Measurements from ENCODE around the gene USP48. TPM values are rescaled to one million over a fixed set of nuclear protein-coding genes. Genes with fewer than 3 reads are reported as not detected.

The USP48 gene
- total and polyA plus RNA-seq, 2 donors = 25.3 to 34.3 TPM

DNA sequence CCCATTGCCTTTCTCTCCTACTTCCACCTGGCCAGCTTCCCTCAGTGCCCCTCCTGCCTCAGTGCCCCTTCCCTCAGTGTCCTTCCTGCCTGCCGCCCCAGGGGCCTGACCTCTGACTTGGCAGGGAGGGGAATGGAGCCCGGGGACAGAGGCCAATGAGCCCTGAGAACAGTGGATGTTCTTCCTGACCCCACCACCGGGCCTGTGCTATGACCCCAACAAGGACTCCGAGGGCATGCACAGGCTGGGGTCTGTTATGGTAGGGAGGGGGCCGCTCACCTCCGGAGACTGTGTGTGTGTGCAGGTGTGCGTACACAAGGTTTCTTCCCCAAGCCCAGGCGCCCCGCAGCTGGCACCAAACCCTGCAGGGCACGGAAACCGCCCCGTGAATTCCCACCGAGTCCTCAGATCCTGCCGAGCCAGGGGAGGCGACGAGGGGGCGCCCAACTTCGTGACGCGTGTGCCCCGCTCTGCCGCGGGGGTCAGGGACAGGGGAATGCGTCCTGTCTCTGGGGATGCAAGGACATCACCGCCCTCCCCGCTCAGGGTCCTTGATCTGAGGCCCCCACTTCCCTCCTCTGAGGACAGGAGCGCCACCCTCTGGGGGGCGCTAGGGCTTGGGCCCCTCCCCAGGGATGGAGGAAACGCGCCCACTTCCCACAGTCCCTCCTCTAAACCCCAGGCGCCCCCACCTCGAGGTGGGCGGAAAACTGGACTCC is 114.6 kb downstream of the USP48 start:
- H3K27me3 ChIP-seq (ENCODE audit: control insufficient read depth in 2 of 2, insufficient read depth in 1 of 2, low read length in 1 of 2) = peaks cover 26 to 84% of the 10 kb centered on the region in 2 donors
- no peak overlapping the region for H3K27ac ChIP-seq (ENCODE audit: low read depth in 1 of 2, low read length in 1 of 2)
- H3K9me3 ChIP-seq (ENCODE audit: control insufficient read depth in 2 of 2, insufficient read depth in 1 of 2, low read length in 1 of 2) = no peaks in the 10 kb centered on the region
- peak in 1 of 9 donors; percentile 18 for DNase-seq (ENCODE audit: low read depth in 6 of 9, low spot score in 9 of 9)
- no peaks in the 10 kb centered on the region for H3K36me3 ChIP-seq (ENCODE audit: control insufficient read depth in 2 of 2, insufficient read depth in 2 of 2, low read length in 1 of 2)
- peaks cover 9 to 19% of the 10 kb centered on the region in 2 donors for H3K4me1 ChIP-seq (ENCODE audit: control insufficient read depth in 2 of 2, insufficient read depth in 2 of 2, low read length in 2 of 2)
- H3K4me3 ChIP-seq (ENCODE audit: low read length in 2 of 2) = peak overlapping the region in 1 of 2 donors; percentile 37
- WGBS = 11% methylated on average over 33 of the region's 33 CpGs

DNA sequence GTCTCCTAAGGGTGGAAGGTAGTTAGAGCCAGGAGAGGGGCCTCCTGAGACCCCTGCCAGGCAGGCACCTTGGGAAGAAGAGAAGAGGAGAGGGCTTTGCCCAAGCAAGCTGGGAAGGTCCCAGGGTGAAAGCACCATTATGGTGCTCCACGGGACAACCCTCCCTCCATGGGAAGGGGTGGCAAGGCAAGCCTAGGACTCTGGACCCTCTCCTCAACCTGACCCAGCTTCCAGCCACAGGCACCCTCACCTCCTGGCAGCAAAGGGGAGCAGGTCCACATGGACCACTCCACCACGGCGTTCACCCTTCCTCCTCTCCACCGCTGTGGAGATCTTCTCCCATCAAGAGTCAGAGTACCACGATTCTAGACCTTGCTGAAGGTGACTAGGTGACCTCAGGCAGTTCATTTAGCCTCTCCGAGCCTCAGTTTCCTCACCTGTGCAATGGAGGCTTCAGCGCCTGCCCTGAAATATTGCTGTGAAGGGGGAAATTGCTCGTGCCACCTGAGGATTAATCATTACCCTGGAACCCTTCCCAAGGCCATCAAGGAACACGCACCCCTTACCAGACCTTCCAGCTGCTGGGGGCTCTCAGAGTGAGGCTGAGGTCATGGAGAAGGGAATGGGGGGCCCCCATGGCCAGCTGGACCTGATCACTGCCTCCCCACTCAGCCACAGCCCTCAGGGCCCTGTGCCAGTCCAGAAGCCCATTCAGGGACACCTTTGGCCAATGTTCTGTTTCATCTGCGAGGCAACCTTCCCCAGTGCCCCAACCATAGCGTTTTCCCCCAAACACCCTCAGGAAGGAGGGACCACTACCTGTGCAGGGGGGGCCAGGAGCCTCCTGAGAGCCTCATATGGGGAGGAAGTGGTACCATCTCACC is 115.4 kb downstream of the USP48 start:
- Histone ChIP-seq H3K27me3 (ENCODE audit: control insufficient read depth in 2 of 2, insufficient read depth in 1 of 2, low read length in 1 of 2) (peaks cover 26 to 91% of the 10 kb centered on the region in 2 donors), H3K36me3 (ENCODE audit: control insufficient read depth in 2 of 2, insufficient read depth in 2 of 2, low read length in 1 of 2) (no peaks in the 10 kb centered on the region), H3K27ac (ENCODE audit: low read depth in 1 of 2, low read length in 1 of 2) (no peak overlapping the region), H3K4me3 (ENCODE audit: low read length in 2 of 2) (no peak overlapping the region), H3K4me1 (ENCODE audit: control insufficient read depth in 2 of 2, insufficient read depth in 2 of 2, low read length in 2 of 2) (peaks cover 9 to 15% of the 10 kb centered on the region in 2 donors), H3K9me3 (ENCODE audit: control insufficient read depth in 2 of 2, insufficient read depth in 1 of 2, low read length in 1 of 2) (no peaks in the 10 kb centered on the region)
- 92% methylated on average over 11 of the region's 11 CpGs for WGBS
- no peak for DNase-seq (ENCODE audit: low read depth in 6 of 9, low spot score in 9 of 9)

DNA sequence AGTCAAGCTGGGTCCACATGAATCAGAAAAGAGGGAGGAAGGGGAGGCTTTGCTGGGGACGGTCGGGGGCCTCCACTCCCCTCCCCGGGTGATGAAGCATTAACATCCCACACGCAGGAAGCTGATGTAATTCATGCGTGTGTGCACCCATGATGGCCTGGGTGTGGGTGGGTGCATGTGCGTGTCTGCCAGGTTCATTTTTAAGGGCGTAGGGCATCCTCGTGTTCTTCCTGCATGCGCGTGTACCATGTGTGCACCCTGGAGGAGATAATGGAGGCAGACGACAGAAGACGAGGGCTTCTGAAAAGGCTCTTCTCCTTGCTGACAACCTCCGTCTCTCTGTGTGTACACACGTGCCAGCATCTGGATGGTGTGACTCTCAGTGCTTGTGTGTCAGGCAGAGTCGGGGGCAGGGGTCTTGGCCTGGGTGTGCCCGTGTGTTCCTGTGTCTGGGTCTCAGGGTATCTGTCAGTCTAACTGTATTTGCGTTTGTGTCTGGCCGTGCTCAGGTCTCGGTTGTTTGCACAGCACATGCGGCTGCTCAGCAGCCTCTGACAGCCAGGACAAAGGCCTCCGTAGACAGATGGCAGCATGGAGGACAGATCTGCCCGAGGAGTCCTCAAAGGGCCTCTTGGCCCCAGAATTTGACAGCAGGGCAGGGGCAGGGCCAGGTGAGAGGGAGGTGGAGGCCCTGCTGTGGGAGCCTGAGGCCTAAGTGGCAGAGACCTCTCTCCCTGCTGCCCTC is 116.2 kb downstream of the USP48 start:
- peaks cover 9 to 15% of the 10 kb centered on the region in 2 donors for H3K4me1 ChIP-seq (ENCODE audit: control insufficient read depth in 2 of 2, insufficient read depth in 2 of 2, low read length in 2 of 2)
- H3K4me3 ChIP-seq (ENCODE audit: low read length in 2 of 2) = no peak overlapping the region
- DNase-seq (ENCODE audit: low read depth in 6 of 9, low spot score in 9 of 9) = no peak
- H3K27ac ChIP-seq (ENCODE audit: low read depth in 1 of 2, low read length in 1 of 2) = no peak overlapping the region
- H3K27me3 ChIP-seq (ENCODE audit: control insufficient read depth in 2 of 2, insufficient read depth in 1 of 2, low read length in 1 of 2) = peaks cover 26 to 91% of the 10 kb centered on the region in 2 donors
- no peaks in the 10 kb centered on the region for H3K36me3 ChIP-seq (ENCODE audit: control insufficient read depth in 2 of 2, insufficient read depth in 2 of 2, low read length in 1 of 2)
- H3K9me3 ChIP-seq (ENCODE audit: control insufficient read depth in 2 of 2, insufficient read depth in 1 of 2, low read length in 1 of 2) = no peaks in the 10 kb centered on the region
- WGBS = 87% methylated on average over 22 of the region's 22 CpGs

DNA sequence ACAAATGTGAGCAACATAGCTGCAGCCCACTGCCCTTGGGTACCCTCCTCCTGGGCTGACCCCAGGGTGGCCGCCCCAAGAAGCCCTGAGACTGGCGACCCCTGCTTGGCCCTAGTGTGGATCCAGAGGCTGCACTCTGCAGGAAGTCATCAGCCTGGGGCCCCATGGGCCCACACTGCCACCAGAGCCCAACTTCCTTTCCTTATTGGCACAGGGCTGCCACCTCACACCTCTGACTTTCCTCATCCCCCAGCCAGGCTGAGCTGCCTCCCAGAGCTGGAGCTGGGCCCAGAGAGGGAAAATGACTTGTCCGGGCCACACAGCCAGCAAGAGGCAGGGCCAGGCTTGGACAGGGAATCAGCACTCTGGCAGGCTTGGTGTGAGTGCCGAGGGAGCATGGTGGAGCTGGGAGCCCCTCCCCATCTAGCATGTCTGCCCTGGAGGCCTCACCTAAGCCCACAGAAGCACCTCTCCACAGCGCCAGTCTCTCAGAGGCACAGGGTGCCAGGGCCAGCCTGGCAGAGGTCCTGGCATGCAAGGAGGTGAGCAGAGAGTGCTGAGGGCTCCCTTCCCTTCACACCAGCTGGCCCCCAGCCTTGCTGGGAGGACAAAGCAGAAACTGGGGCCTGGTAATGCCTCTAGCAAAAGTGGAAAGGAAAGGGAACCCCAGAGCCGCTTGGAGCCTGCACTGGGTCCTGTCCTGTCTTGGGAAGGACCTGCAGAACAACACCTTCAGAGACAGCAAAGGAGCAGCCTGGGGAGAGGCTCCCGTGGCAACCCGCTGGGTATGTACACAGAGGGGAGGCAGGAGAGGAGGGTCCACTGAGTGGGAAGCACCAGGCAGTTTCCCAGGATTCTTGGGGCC is 117.0 kb downstream of the USP48 start:
- WGBS = 77% methylated on average over 8 of the region's 8 CpGs
- no peak overlapping the region for H3K4me3 ChIP-seq (ENCODE audit: low read length in 2 of 2)
- H3K4me1 ChIP-seq (ENCODE audit: control insufficient read depth in 2 of 2, insufficient read depth in 2 of 2, low read length in 2 of 2) = peaks cover 9 to 15% of the 10 kb centered on the region in 2 donors
- H3K27me3 ChIP-seq (ENCODE audit: control insufficient read depth in 2 of 2, insufficient read depth in 1 of 2, low read length in 1 of 2) = peaks cover 26 to 85% of the 10 kb centered on the region in 2 donors
- H3K9me3 ChIP-seq (ENCODE audit: control insufficient read depth in 2 of 2, insufficient read depth in 1 of 2, low read length in 1 of 2) = no peaks in the 10 kb centered on the region
- H3K36me3 ChIP-seq (ENCODE audit: control insufficient read depth in 2 of 2, insufficient read depth in 2 of 2, low read length in 1 of 2) = no peaks in the 10 kb centered on the region
- DNase-seq (ENCODE audit: low read depth in 6 of 9, low spot score in 9 of 9) = no peak
- H3K27ac ChIP-seq (ENCODE audit: low read depth in 1 of 2, low read length in 1 of 2) = no peak overlapping the region

DNA sequence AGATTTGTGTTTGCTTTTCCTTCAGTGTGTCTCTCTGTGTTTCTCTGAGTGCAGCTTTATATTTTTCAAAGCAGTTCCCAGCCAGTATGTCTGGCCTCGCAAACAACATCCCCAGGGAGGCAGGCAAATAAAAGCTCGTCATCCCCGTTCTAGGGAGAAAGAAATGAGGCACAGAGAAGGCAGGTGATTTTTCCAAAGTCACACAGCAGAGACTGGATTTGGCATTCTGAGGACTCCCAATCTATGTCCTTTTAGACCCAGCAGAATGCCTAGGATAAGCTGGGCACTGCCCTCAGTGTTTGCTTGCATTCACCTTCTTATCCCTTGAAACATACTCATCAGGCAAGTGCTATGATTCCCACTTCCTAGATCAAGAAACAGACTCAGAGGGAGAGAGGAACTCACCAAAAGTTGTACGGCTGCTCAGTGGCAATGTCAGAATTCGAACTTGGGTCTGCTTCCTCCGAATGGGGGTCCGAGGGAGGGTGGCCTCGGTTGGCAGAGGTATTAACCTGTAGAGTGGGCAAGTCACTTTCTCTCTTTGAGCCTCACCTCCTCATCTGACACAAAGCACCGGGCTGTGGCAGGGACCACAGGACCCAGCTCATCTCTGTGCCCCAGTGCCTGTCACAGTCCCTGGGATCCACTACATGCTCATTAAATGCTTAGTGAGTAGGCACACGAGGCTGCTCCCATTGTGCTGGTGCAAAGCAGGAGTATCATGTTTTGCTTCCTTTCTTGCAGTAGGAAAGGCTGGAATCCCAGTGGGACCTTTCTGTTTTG is 118.0 kb downstream of the USP48 start:
- H3K36me3 ChIP-seq (ENCODE audit: control insufficient read depth in 2 of 2, insufficient read depth in 2 of 2, low read length in 1 of 2) = no peaks in the 10 kb centered on the region
- no peak for DNase-seq (ENCODE audit: low read depth in 6 of 9, low spot score in 9 of 9)
- H3K4me1 ChIP-seq (ENCODE audit: control insufficient read depth in 2 of 2, insufficient read depth in 2 of 2, low read length in 2 of 2) = peaks cover 9 to 12% of the 10 kb centered on the region in 2 donors
- no peak overlapping the region for H3K27ac ChIP-seq (ENCODE audit: low read depth in 1 of 2, low read length in 1 of 2)
- no peaks in the 10 kb centered on the region for H3K9me3 ChIP-seq (ENCODE audit: control insufficient read depth in 2 of 2, insufficient read depth in 1 of 2, low read length in 1 of 2)
- 91% methylated on average over 10 of the region's 10 CpGs for WGBS
- no peak overlapping the region for H3K4me3 ChIP-seq (ENCODE audit: low read length in 2 of 2)
- peaks cover 22 to 84% of the 10 kb centered on the region in 2 donors for H3K27me3 ChIP-seq (ENCODE audit: control insufficient read depth in 2 of 2, insufficient read depth in 1 of 2, low read length in 1 of 2)

DNA sequence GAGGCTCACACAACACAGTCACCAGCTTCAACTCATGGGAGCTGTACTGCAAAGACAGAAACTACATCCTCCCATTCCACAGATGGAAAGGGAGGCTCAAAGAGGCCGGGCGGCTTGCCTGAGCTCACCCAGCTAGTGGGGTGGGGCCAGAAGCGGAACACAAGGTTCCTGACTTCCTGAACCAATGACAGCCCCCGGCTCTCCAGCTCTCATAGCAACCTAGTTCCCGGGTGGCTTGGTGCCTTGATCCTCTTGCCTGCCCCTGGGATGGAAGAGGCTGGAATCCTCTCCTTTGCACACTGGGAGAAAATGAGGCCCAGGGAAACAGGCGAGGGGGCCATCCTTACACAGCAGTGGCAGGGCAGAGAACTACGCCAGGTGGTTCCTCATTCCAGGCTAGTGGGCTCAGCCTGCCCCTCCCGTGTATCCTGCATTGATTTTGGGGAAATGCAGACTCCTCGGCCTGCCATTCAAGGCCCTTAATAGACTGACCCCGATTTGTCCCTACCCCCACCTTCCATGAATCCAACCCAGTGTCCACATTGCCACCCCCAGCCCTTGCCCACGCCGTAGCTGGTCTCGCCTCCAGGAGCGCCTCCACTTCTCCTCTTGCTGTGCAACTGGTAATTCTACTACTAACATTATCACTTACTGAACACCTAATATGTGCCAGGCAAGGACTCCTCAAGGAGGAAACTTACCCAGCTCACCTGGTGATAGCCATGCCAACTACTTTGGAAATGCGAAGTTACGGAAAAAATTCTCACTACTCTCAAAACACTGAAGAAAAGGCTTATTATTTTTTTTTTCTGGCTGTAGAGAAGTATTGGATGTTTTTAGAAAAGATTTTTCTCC is 118.8 kb downstream of the USP48 start:
- peaks cover 15 to 83% of the 10 kb centered on the region in 2 donors for H3K27me3 ChIP-seq (ENCODE audit: control insufficient read depth in 2 of 2, insufficient read depth in 1 of 2, low read length in 1 of 2)
- H3K4me3 ChIP-seq (ENCODE audit: low read length in 2 of 2) = no peak overlapping the region

DNA sequence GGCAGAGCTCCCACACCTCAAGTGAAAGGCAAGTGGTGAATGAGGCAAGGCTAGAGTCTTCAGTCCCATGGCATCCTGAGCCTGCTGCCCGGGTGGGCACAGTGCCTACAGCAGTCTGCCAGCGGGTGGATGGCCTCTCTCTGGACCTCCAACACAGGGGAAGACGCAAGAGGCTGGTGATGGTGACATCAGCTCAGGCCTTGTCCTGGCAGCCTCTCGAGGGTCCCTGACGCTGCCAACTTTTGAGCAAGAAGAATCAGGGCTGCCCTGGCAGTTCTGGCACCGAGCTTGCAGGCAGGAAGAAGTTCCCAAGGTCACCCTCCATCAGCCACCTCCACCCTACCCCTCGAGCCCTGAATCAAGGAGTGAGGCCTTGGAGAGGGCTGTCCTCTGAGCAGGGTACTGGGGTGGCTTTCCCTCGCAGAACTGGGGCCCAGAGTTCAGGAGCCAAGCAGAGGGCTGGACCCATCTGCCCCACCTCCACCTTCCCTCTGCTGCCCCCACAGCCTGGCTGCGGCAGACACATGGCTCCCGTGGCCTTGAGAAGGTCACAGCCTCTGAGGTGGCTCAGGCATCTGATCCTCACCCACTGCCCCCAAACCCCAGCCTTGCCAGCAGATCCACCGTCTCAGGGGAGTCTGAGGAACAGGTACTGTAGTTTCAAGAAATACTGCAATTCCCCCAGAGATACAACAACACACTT is 119.5 kb downstream of the USP48 start:
- H3K4me1 ChIP-seq (ENCODE audit: control insufficient read depth in 2 of 2, insufficient read depth in 2 of 2, low read length in 2 of 2) = peaks cover 5 to 6% of the 10 kb centered on the region in 2 donors
- no peaks in the 10 kb centered on the region for H3K9me3 ChIP-seq (ENCODE audit: control insufficient read depth in 2 of 2, insufficient read depth in 1 of 2, low read length in 1 of 2)
- no peak overlapping the region for H3K4me3 ChIP-seq (ENCODE audit: low read length in 2 of 2)
- H3K36me3 ChIP-seq (ENCODE audit: control insufficient read depth in 2 of 2, insufficient read depth in 2 of 2, low read length in 1 of 2) = no peaks in the 10 kb centered on the region
- no peak for DNase-seq (ENCODE audit: low read depth in 6 of 9, low spot score in 9 of 9)
- 78% methylated on average over 11 of the region's 11 CpGs for WGBS
- H3K27ac ChIP-seq (ENCODE audit: low read depth in 1 of 2, low read length in 1 of 2) = no peak overlapping the region
- peaks cover 7 to 75% of the 10 kb centered on the region in 2 donors for H3K27me3 ChIP-seq (ENCODE audit: control insufficient read depth in 2 of 2, insufficient read depth in 1 of 2, low read length in 1 of 2)

More for the DNA sequence above, 118.8 kb downstream of the USP48 start:
- H3K4me1 ChIP-seq (ENCODE audit: control insufficient read depth in 2 of 2, insufficient read depth in 2 of 2, low read length in 2 of 2) = peaks cover 9 to 11% of the 10 kb centered on the region in 2 donors
- no peaks in the 10 kb centered on the region for H3K9me3 ChIP-seq (ENCODE audit: control insufficient read depth in 2 of 2, insufficient read depth in 1 of 2, low read length in 1 of 2)
- 41% methylated on average over 16 of the region's 16 CpGs for WGBS
- no peak overlapping the region for H3K27ac ChIP-seq (ENCODE audit: low read depth in 1 of 2, low read length in 1 of 2)
- no peaks in the 10 kb centered on the region for H3K36me3 ChIP-seq (ENCODE audit: control insufficient read depth in 2 of 2, insufficient read depth in 2 of 2, low read length in 1 of 2)
- no peak for DNase-seq (ENCODE audit: low read depth in 6 of 9, low spot score in 9 of 9)
